Esophagus muscularis mucosa (tissue), 4 donors: Measurements from ENCODE around the gene ATPAF2.

Source experiments
- CTCF ChIP-seq, 3 experiments: fragments of 200-600 bp in 2 of 3; fragments of 450-650 bp in 1 of 3; sonication (generic) in 2 of 3; IDR thresholded peaks; one replicate each; pipeline ENCODE4 v1.5.1; 2017 to 2019; ENCODE audit warnings: antibody characterized with exemption in 3 of 3, mild to moderate bottlenecking in 2 of 3, moderate library complexity in 1 of 3
- EP300 ChIP-seq: sonication (generic); formaldehyde crosslinking; IDR thresholded peaks from one replicate; pipeline ENCODE4 v1.6.1; 2017; ENCODE audit warnings: antibody characterized with exemption
- POLR2A ChIP-seq: fragments of 450-650 bp; IDR thresholded peaks from one replicate; pipeline ENCODE4 v1.6.1; 2017; ENCODE audit warnings: antibody characterized with exemption, moderate library complexity, mild to moderate bottlenecking, low read depth
- POLR2AphosphoS5 ChIP-seq, 2 donors: sonication (generic); formaldehyde crosslinking; IDR thresholded peaks; one replicate each; pipeline ENCODE4 v1.6.1; 2017; ENCODE audit warnings: antibody characterized with exemption in 2 of 2

- TF ChIP-seq CTCF (IDR thresholded peaks at IDR 0.05), result no peak
- TF ChIP-seq POLR2A, result no peak
- no peak for TF ChIP-seq POLR2AphosphoS5 (IDR thresholded peaks at IDR 0.05)
- TF ChIP-seq EP300, result no peak
Measured at GRCh38 chr17:17988427-17988945, 50.5 kb downstream of the ATPAF2 start.
